ENCODE measurements around the gene FAAH2. TPM values are rescaled to one million over a fixed set of nuclear protein-coding genes. Genes with fewer than 3 reads are reported as not detected.
"Not testable (repeated sequence)": the region's sequence is repeated elsewhere in the genome, so short reads cannot be mapped to it uniquely, and the experiment has no call there.

The FAAH2 gene, protein sequence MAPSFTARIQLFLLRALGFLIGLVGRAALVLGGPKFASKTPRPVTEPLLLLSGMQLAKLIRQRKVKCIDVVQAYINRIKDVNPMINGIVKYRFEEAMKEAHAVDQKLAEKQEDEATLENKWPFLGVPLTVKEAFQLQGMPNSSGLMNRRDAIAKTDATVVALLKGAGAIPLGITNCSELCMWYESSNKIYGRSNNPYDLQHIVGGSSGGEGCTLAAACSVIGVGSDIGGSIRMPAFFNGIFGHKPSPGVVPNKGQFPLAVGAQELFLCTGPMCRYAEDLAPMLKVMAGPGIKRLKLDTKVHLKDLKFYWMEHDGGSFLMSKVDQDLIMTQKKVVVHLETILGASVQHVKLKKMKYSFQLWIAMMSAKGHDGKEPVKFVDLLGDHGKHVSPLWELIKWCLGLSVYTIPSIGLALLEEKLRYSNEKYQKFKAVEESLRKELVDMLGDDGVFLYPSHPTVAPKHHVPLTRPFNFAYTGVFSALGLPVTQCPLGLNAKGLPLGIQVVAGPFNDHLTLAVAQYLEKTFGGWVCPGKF
- total RNA-seq = 0.29 TPM
- long read RNA-seq = 0 reads

DNA sequence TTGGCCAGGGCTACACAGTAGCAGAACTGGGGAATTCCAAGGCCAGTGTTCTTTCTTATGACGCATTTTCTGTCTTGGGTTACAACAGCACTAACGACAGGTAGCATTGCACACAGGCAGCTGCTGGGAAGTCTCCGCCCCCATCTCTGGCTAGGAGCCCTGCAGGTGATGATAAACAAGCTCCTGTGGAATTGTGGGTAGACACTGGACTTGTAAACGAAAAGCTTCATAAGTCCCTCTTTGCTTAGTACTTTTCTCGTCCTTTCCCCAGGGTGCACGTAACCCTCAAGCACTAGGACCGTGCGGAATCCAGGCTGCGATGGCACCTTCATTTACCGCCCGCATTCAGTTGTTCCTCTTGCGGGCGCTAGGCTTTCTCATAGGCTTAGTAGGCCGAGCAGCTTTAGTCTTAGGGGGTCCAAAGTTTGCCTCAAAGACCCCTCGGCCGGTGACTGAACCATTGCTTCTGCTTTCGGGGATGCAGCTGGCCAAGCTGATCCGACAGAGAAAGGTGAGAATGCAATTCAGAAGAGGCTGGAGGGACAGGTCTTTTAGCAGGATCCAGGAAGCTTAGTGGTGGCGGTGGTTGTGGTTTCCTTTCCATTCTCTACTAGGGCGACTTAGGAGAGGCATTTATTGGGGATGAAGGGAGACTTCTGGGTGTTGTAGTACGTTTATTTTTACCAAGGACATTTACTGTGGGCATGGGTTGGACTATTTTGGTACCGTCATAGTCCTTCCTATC, at the start of gene FAAH2:
Gene FAAH2, plus strand, starts transcription at position 200 of the 745 bp plus-strand sequence. Its CDS starts 120 bp downstream, at position 320.
- DNase-seq (ENCODE audit: low spot score) = no peak

DNA sequence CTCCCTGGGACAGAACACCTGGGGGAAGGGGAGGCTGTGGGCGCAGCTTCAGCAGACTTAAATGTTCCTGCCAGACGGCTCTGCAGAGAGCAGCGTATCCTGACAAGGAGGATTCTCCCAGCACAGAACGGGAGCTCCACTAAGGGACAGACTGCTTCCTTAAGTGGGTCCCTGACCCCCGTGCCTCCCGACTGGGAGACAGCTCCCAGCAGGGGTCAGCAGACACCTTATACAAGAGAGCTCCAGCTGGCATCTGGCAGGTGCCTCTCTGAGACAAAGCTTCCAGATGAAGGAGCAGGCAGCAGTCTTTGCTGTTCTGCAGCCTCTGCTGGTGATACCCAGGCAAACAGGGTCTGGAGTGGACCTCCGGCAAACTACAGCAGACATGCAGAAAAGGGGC, 44.5 kb upstream of the FAAH2 start:
- no peak for DNase-seq (ENCODE audit: low spot score)

DNA sequence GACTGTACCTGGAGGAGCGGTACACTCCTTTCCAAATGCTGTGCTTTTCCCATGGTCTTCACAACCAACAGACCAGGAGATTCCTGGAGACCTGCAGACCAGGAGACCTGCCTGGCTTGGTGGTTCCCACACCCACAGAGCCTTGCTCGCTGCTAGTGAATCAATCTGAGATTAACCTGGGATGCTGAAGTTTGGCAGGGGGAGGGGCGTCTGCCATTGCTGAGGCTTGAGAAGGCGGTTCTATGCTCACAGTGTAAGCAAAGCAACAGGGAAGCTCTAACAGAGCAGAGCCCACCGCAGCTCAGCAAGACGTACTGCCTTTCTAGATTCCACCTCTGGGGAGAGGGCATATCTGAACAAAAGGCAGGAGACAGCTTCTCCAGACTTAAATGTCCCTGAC, 34.5 kb upstream of the FAAH2 start:
- DNase-seq (ENCODE audit: low spot score) = peak; percentile 81

DNA sequence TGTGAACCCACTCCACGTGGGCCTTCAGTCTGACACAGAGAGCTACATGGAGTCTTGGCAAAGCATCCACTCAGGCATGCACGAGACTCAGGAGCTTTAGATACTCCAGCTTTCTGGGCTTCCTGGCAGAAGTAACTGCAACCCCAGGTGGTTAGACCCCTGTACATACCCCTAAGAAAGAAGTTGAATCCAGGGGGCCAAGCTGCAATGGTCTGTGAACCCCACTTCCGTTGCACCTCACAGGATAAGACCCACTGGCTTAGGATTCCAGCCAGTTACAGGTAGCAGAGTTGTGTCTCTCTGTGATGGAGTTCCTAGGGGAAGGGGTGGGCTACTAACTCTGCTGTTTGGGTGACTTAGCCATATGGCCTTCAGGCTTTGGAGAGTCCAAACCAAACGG, 21.4 kb upstream of the FAAH2 start:
- DNase-seq (ENCODE audit: low spot score) = peak; percentile 53

DNA sequence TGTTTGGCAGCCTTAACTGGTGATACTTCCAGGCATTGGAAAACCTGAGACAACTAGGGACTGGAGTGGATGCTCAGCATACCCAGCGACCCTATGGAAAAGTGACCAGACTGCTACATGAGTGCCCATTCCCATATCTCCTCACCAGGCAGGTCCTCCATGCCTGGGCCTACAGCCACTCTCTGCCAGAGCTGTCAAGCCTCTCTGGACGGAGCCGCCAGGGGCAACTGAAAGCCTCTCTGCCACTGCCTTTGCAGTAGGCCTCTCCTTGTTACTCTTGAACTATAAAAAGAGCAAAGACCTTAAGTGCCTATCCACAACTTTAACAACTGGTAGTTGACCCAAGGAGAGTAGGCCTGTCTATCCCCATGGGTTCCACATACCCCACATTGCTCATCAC, 20.2 kb upstream of the FAAH2 start:
- peak; percentile 77 for DNase-seq (ENCODE audit: low spot score)

DNA sequence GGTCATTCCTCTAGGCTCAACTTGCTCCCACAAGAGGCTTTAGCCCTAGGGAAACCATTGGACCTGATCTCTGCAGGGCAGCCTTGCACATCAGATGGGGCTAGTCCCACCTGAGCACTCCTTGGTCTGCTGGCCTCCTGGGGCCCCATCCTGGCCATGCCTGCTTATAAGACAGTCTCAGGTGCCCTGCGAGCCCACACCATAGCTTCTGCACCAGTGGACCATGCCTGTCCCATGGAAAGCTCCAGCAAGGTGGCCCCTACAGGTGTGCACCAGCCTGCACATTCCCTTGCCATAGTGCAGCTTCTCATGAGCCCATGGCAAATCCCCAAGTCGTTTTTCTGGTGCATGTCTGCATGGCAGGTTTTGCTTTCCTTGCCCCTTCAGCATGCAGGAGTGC, 19.6 kb upstream of the FAAH2 start:
- peak; percentile 33 for DNase-seq (ENCODE audit: low spot score)

DNA sequence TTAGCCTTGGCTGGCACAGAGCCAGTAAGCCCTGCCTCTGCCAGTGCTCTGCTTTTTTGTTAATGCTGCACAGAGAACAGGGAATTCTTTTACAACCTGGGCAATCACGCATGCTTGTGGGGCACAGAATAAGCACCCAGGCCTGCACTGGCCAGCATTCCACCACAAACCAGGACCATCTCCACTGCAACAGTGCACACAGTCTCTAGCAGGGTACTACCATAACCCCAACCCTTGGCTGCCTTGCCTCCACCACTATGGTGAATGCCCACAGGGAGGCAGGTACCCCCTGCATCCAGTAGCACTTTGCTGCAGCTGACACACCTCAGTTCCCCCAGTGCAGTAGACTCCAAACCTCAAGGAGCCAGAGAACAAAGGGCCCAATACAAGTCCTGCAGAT, 19.2 kb upstream of the FAAH2 start:
- DNase-seq (ENCODE audit: low spot score) = no peak

DNA sequence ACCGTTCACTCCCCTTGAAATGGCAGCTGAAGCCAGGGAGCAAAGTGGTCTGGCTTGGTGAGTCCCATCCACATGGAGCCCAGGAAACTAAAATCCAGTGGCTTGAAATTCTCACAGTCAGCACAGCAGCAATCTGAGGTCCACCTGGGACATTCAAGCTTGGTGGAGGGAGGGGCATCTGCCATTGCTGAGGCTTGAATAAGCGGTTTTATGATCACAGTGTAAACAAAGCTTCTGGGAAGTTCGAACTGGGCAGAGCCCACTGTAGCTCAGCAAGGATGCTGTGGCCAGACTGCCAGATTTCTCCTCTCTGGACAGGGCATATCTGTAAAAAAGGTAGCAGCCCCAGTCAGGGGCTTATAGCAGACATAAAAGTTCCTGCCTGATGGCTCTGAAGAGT, 15.5 kb upstream of the FAAH2 start:
- DNase-seq (ENCODE audit: low spot score) = no peak

DNA sequence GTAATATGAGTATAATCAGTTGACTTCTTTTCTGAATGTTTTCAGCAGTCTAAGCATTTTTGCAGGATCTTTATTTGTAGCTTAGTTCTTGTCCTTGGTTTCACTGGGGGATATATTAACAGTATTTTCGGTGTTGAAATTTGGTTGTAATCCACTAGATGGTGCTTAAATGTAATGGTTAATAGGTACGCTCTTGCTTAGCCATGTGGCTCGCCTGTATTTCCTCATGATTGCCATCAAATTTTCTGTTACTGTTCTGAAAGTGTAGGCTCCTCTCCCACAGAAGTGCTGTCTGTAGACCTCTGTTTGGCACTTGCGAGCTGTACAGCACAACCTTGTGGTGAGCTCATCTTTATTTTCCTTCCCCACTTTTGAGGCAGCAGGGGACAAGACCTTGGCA, 3.9 kb upstream of the FAAH2 start:
- no peak for DNase-seq (ENCODE audit: low spot score)

DNA sequence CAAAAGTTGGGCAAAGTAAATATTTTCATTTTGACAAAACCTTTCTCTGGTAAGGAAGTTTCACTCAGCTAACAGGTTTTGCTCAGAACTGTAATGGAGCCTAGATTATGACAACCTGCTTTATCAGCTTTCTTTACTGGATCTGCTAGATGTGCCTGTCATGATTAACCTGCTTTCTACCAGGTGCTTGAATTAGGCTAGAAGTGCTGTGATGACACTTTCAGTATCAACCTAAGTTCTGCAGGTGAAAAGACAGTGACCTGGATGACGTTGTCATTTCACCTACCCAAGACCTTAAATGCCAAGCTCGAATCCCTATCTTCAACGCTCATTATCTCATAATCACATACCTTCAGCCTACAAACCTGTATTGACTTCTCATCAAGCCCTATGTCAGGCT, 1.5 kb upstream of the FAAH2 start:
- no peak for DNase-seq (ENCODE audit: low spot score)

DNA sequence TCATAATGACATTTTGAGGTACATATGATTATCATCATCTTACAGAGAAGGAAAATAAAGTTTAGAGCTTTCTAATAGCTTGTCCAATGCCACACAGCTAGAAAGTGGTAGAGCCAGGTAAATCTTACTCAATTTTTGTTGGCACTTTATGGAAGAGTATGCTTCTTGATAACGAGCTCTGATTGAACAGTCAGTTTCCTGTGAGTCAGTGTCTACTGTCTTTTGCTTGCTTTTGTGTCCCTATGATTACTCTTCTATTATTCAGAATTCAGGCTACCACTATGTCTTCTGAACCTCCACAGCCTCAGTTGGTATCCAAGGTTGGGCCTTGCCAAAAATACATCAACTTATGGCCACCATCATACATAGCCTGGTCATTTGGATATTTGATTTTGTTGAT, 2.6 kb downstream of the FAAH2 start:
- DNase-seq (ENCODE audit: low spot score) = no peak

DNA sequence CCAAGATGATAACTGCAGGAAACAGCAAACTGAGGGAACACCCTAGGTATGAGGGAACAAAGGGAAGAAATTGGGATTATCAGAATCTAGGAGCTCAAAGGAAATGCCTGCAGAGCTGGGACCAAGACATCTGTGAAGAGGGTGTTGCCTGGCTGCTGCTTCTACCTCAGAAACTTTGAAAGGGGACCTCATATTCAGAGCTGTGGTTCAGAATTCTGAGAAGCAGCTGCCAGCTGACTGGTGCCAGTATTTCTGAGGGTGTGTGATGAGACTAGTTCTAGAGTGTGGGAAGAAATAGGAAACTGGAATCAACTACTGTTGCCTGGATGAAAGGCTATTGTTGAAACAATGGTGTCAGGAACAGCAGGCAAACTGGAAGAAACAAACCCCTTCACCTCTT, 8.5 kb downstream of the FAAH2 start:
- DNase-seq (ENCODE audit: low spot score) = no peak

DNA sequence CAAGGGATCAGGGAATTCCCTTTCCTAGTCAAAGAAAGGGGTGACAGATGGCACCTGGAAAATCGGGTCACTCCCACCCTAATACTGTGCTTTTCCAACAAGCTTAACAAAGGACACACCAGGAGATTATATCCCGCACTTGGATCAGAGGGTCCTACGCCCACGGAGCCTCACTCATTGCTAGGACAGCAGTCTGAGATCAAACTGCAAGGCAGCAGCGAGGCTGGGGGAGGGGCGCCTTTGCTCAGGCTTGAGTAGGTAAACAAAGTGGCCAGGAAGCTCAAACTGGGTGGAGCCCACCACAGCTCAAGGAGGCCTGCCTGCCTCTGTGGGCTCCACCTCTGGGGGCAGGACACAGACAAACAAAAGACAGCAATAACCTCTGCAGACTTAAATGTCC, 9.2 kb downstream of the FAAH2 start:
- DNase-seq (ENCODE audit: low spot score) = not testable (repeated sequence)

DNA sequence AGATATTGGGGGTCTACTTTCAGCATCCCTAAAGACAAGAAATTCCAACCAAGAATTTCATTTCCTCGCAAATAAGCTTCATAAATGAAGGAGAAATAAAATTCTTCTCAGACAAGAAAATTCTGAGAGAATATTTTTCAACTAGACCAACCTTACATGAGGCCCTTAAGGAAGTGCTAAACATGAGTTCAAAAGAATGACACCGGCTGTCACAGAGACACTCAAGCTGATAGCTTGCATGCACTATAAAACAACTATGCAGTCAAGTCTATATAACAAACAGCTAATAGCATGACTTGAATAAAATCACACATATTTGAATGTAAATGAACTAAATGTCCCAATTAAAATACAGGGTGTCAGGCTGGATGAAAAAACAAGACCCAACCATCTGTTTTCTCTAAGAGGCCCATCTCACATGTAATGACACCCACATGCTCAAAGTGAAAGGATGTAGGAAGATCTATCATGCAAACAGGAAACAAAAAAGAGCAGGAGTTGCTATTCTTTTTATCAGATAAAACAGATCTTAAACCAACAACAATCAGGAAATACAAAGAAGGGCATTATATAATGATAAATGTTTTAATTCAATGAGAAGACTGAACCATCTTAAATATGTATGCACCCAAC, 27.2 kb downstream of the FAAH2 start:
- no peak for DNase-seq (ENCODE audit: low spot score)

DNA sequence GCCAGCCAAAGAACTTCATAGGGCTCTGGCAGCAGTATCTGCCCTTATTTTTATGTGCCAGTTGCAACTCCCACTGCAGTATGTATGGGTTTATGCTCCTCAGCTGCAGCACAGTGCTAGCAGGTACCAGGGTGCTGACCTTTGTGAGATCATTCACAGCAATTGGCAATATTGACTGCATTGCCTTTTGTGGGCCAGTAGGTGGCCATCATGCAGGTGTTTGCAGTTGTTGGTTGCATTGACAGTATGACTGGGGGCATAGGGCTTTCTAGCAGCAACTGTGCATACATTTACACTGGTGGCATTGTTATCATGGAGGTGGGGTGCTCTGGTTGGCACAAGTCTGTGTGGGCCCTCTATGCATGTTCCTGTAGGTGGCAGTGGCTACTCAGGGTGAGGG, 42.5 kb downstream of the FAAH2 start:
- DNase-seq (ENCODE audit: low spot score) = no peak

DNA sequence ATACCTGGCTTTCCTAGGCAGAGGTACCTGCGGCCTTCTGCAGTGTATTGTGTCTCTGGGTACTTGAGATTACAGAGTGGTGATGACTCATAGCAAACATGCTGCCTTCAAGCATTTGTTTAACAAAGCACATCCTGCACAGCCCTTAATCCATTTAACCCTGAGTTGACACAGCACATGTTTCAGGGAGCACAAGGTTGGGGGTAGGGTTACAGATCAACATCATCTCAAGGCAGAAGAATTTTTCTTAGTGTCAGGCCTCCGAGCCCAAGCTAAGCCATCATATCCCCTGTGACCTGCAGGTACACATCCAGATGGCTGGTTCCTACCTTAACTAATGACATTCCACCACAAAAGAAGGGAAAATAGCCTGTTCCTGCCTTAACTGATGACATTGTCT, 49.3 kb downstream of the FAAH2 start:
- not testable (repeated sequence) for DNase-seq (ENCODE audit: low spot score)

DNA sequence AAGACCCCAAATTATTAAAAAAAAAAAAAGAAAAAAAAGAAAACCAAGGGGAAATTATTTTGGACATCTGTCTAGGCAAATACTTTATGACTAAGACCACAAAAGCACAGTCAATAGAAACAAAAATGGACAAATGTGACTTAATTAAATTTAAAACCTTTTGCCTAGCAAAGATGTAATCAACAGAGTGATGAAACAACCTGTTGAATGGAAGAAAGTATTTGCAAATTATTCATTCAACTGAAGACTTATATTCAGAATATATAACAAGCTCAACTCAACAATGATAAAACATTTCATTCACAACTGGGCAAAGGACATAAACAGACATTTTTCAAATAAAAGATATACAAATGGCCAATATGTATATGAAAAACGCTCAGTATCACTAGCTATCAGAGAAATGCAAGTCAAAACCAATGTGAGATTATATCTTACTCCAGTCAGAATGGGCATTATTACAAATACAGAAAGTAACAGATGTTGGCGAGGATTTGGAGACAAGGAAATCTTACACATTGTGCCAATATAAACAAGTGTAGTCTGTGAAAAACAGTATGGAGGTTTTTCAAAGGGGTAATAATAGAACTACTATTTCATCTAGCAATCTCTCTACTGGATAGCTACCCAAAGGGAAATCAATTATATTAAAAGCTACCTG, 67.1 kb downstream of the FAAH2 start:
- DNase-seq (ENCODE audit: low spot score) = no peak

DNA sequence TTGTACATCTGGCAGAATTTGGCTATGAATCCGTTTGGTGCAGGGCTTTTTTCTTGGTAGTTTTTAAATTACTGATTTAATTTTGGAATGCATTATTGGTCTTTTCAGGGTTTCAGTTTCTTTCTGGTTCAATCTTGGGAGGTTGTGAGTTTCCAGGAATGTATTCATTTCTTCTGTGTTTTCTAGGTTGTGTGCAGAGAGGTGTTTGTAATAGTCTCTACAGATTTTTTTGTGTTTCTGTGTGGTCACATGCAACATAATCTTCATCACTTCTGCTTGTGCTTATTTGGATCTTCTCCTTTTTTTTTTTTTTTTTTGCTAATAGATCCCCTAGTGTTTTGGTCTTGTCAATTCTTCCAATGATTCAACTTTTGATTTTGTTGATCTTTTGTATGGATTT, 77.6 kb downstream of the FAAH2 start:
- no peak for DNase-seq (ENCODE audit: low spot score)

DNA sequence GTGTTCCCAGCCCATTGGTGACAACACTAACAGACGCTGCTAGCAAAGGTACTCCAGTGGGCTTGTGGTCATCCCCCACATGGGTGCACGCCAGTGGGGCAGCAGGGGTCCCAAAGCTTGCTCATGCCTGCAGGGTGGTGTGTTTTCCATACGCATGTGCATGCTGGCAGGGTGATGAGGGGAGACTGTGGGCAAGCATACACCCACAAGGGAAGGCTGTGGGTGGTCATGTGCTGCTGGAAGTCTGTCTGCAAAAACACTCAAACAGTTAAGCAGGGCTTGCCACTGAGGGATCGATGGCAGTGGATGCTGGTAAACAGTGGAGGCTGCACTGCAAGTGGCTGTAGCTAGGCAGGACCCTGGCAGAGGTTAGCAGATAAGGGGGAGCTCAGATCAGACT, 79.9 kb downstream of the FAAH2 start:
- no peak for DNase-seq (ENCODE audit: low spot score)

DNA sequence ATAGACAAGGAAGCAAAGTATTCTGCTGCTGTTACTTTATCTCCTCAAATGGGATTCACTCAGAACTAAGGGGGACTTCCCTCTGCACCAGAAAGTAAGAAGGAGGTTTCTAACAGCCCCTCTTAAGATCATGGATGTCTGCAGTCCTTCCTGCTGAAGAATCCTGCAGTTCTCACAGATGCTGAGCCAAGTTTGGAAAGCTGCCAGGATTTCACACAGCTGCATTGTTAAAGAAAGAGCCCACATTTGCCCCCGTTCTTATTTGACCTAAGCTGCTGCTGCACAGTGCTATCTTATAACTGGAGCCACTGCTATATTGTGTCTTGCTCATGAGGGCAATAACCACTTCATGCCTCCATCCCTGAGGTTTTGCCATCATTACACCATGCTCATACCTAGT, 81.1 kb downstream of the FAAH2 start:
- no peak for DNase-seq (ENCODE audit: low spot score)

DNA sequence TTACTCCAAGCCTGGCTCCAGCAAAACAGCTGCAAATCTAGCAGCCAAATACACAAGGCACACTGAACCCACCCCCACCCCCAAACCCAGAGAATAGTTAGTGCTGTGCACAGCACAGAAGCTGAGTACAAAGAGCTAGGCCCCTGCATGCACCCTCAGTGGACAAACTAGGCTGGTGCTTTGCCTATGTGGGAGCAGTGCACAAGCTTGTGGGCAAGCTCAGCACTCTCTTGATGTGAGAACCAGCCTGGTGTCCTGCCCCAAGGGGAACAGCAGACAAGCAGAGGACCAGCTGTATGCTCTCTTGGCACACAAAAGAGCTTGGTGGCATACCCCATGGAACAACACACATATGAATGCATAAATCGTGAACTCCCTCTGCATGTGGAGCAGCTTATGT, 81.7 kb downstream of the FAAH2 start:
- no peak for DNase-seq (ENCODE audit: low spot score)

DNA sequence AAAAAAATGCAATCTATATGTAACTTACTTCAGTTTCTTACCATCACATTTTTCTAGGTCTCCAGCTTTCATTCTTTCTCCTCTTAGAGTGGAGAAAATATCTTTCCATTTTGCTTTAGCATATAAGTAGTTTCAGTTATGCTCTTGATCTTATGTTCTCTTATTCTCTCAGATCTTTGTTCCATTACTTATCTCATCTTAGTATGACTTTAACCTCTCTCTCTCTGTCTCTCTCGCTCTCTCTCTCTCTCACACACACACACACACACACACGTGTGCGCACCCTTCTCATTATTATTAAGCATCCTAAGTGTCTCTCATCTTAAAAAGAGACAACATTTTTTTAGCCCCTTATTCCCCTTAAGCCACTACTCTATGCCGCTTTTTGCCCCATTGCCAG, 92.8 kb downstream of the FAAH2 start:
- DNase-seq (ENCODE audit: low spot score) = no peak

Data from mesenteric fat pad (tissue), 1 donor.